ENCODE measurements around the gene GPR83. TPM values are rescaled to one million over a fixed set of nuclear protein-coding genes. Genes with fewer than 3 reads are reported as not detected.

GPR83 gene
- total and polyA plus RNA-seq, 2 of the 4 experiments (the other 2 are of a cell fraction) = under 0.01 to 0.07 TPM

- no peaks in the 10 kb centered on the region for H3K9me3 ChIP-seq (ENCODE audit: control insufficient read depth, insufficient read depth, low read length)
- H3K4me3 ChIP-seq (ENCODE audit: insufficient read depth, low read depth, low read length) = no peak overlapping the region
- in situ Hi-C loops (cut with MboI; ENCODE audit: low sequenced_read_pairs) = no loop called here
- TF ChIP-seq USF2 (IDR thresholded peaks at IDR 0.05; ENCODE audit: low read depth, low read length) (no peak), RFX5 (IDR thresholded peaks at IDR 0.05; ENCODE audit: low read depth, low read length) (no peak)
- H3K9me1 ChIP-seq (ENCODE audit: insufficient read depth, low read length) = no peaks in the 10 kb centered on the region
- no peak overlapping the region for H3K18ac ChIP-seq (ENCODE audit: low read depth, low read length)
- no peaks in the 10 kb centered on the region for H3K27me3 ChIP-seq (ENCODE audit: control insufficient read depth, insufficient read depth, low read length)
- H2AK9ac ChIP-seq (replicated peaks; ENCODE audit: low read depth, low read length, poor library complexity) = no peak overlapping the region
- peaks cover 2% of the 10 kb centered on the region; the same call in 1 of the 2 replicates for H3K4me1 ChIP-seq (ENCODE audit: control insufficient read depth, insufficient read depth, low read length)
- H4K8ac ChIP-seq (ENCODE audit: low read depth in 2 of 2, low read length in 2 of 2) = no peak overlapping the region
- no peak overlapping the region for H3K4me2 ChIP-seq (ENCODE audit: low read depth, low read length)
- DNase-seq (no peak), ATAC-seq (ENCODE audit: low read depth) (no peak)
- BruUV-seq (replicated peaks) = no TSS peak
- no peak overlapping the region for H3K56ac ChIP-seq (ENCODE audit: extremely low read depth, insufficient read depth, low read length)
- H4K91ac ChIP-seq (ENCODE audit: insufficient read depth, low read depth, low read length) = no peak overlapping the region
- H2AK5ac ChIP-seq (ENCODE audit: low read depth, low read length) = no peak overlapping the region
- no peak overlapping the region for H3K27ac ChIP-seq (ENCODE audit: insufficient read depth, low read length)
- intact Hi-C loops (cut with micrococcal nuclease) = no loop called here
- H2AFZ ChIP-seq (replicated peaks; ENCODE audit: low read length, poor library complexity) = no peak overlapping the region
- H3K14ac ChIP-seq (replicated peaks; ENCODE audit: low read depth, low read length) = no peak overlapping the region
- no peaks in the 10 kb centered on the region for H4K20me1 ChIP-seq (ENCODE audit: insufficient read depth, low read length)
- WGBS, 2 experiments (ENCODE audit: extremely low coverage in 2 of 2, insufficient read length in 1 of 2) = 82% methylated on average over 3 of the region's 4 CpGs; no CpG with 5 or more reads in 1 of the 2 experiments
- H2BK5ac ChIP-seq (ENCODE audit: low read depth, low read length, poor library complexity, severe bottlenecking) = no peak overlapping the region
- no peak overlapping the region for H4K5ac ChIP-seq (ENCODE audit: low read depth, low read length)
- H3K36me3 ChIP-seq (ENCODE audit: control insufficient read depth, insufficient read depth, low read length) = peaks cover 1% of the 10 kb centered on the region; the same call in 1 of the 2 replicates
- no peak overlapping the region for H3K23ac ChIP-seq (ENCODE audit: low read depth, low read length)
- no peaks in the 10 kb centered on the region for H3K79me1 ChIP-seq (ENCODE audit: low read depth in 1 of 2, low read length in 2 of 2)
- CTCF ChIA-PET = no interaction called here
- dilution Hi-C loops (cut with HindIII; ENCODE audit: low sequenced_read_pairs, unreplicated experiment) = no loop called here
- H3K9ac ChIP-seq (ENCODE audit: low read depth, low read length) = no peak overlapping the region
- H2BK15ac ChIP-seq (ENCODE audit: low read depth, low read length) = no peak overlapping the region
- no peak overlapping the region for H3K4ac ChIP-seq (ENCODE audit: low read depth, low read length)
- H2BK120ac ChIP-seq (ENCODE audit: low read depth, low read length) = no peak overlapping the region
- POLR2A ChIA-PET (ENCODE audit: unreplicated experiment) = no interaction called here
- no peak overlapping the region for H2BK20ac ChIP-seq (ENCODE audit: low read depth, low read length)
Observed at GRCh38 chr11:94447149-94447548, 45.9 kb upstream of the GPR83 start.

Data from IMR-90 (cell line).